HCT116 (cell line): ENCODE measurements around the gene SOD3. TPM values are rescaled to one million over a fixed set of nuclear protein-coding genes. Genes with fewer than 3 reads are reported as not detected.

Experiments
- ATAC-seq: fragments of 200-7000 bp; cut with Tn5 transposase; 2 replicates; pipeline ENCODE4 v1.9.1; 2020; ENCODE audit warnings: mild to moderate bottlenecking, moderate library complexity
- BruUV-seq: library from RNA; stranded (reverse); fragments of 400-500 nt; replicated peaks from 2 replicates; lab custom pipeline; 2021; lab: Mats Ljungman, UMichigan
- CTCF ChIA-PET: fragments of 300-600 bp; sonication (Branson Sonifier 250); formaldehyde crosslinking; loops from one replicate; lab custom pipeline; 2021; ENCODE audit warnings: antibody characterized with exemption; lab: Charles Lee
- POLR2A ChIA-PET: fragments of 300-600, 350-600 bp; sonication (Branson Sonifier 250); formaldehyde crosslinking; loops from one replicate; lab custom pipeline; 2021; ENCODE audit warnings: antibody characterized with exemption; lab: Charles Lee
- RAD21 ChIA-PET, 2 experiments: fragments of 300-600 bp; sonication (Branson Sonifier 250); formaldehyde crosslinking; loops; one replicate each; lab custom pipeline; 2023; ENCODE audit warnings: low total read pairs in 2 of 2; ENCODE audit not compliant: uncharacterized antibody in 2 of 2, unreplicated experiment in 2 of 2, low non-redundant PET in 1 of 2; lab: Charles Lee
- DNase-seq: peaks from one replicate; pipeline ENCODE4 v3.0.0-alpha.2; 2010; ENCODE audit warnings: low read depth, low spot score
- H2AFZ ChIP-seq: fragments of 200-600 bp; shearing (Covaris generic), sonication (generic); 2 replicates; pipeline ENCODE4 v1.6.1; 2017; ENCODE audit warnings: low read depth, mixed run types, mixed read lengths, antibody characterized with exemption, low read length; ENCODE audit not compliant: poor library complexity, severe bottlenecking
- H3K27ac ChIP-seq: 2 replicates; pipeline ENCODE4 v1.5.1; 2012; ENCODE audit warnings: low read depth, low read length
- H3K27me3 ChIP-seq: fragments of 200-600 bp; sonication (generic); 2 replicates; pipeline ENCODE4 v1.6.1; 2016; ENCODE audit warnings: mixed run types, low read length, mixed read lengths; ENCODE audit not compliant: insufficient read depth
- H3K36me3 ChIP-seq, 2 experiments: fragments of 200-500 bp in 1 of 2; fragments of 200-600 bp in 1 of 2; sonication (Bioruptor generic) in 1 of 2; sonication (generic) in 1 of 2; 2 replicates each; pipeline versions ENCODE4 v1.5.1 to v1.6.1; 2014 to 2016; ENCODE audit warnings: low read length in 2 of 2, inconsistent platforms in 1 of 2, mixed read lengths in 1 of 2, mixed run types in 1 of 2; ENCODE audit not compliant: insufficient read depth in 2 of 2, control insufficient read depth in 1 of 2
- H3K4me1 ChIP-seq, 2 experiments: fragments of 200-600 bp in 1 of 2; sonication (generic) in 1 of 2; 2 replicates each; pipeline versions ENCODE4 v1.5.1 to v1.6.1; 2012 to 2017; ENCODE audit warnings: low read length in 2 of 2, inconsistent platforms in 1 of 2, mild to moderate bottlenecking in 1 of 2, mixed read lengths in 1 of 2, mixed run types in 1 of 2, moderate library complexity in 1 of 2; ENCODE audit not compliant: insufficient read depth in 2 of 2, control insufficient read depth in 1 of 2
- H3K4me2 ChIP-seq: fragments of 200-600 bp; sonication (generic); 2 replicates; pipeline ENCODE4 v1.6.1; 2017; ENCODE audit warnings: mixed run types, low read length, mixed read lengths
- H3K4me3 ChIP-seq, 2 experiments: fragments of 200-600 bp in 1 of 2; sonication (generic) in 1 of 2; replicated peaks in 1 of 2; 2 replicates each; pipeline ENCODE4 v1.5.1; 2011 to 2016; ENCODE audit warnings: low read length in 2 of 2, control low read depth in 1 of 2, low read depth in 1 of 2, mild to moderate bottlenecking in 1 of 2, mixed read lengths in 1 of 2, mixed run types in 1 of 2
- H3K79me2 ChIP-seq: fragments of 200-600 bp; sonication (generic); 2 replicates; pipeline ENCODE4 v1.6.1; 2017; ENCODE audit warnings: mild to moderate bottlenecking, mixed run types, low read length, moderate library complexity, mixed read lengths; ENCODE audit not compliant: insufficient read depth
- H3K9ac ChIP-seq: fragments of 200-600 bp; sonication (generic); 2 replicates; pipeline ENCODE4 v1.6.1; 2016; ENCODE audit warnings: low read length, mixed read lengths
- H3K9me2 ChIP-seq: fragments of 200-600 bp; sonication (generic), shearing (Covaris generic); 2 replicates; pipeline ENCODE4 v1.6.1; 2017; ENCODE audit warnings: mixed run types, mild to moderate bottlenecking, moderate library complexity; ENCODE audit not compliant: insufficient read depth
- H3K9me3 ChIP-seq, 2 experiments: fragments of 200-500 bp in 1 of 2; fragments of 200-600 bp in 1 of 2; sonication (Bioruptor generic) in 1 of 2; sonication (generic) in 1 of 2; 2 replicates each; pipeline ENCODE4 v1.6.1; 2014 to 2017; ENCODE audit warnings: low read length in 2 of 2, mixed read lengths in 2 of 2, inconsistent platforms in 1 of 2, low read depth in 1 of 2, mild to moderate bottlenecking in 1 of 2, mixed run types in 1 of 2, moderate library complexity in 1 of 2; ENCODE audit not compliant: control insufficient read depth in 1 of 2, insufficient read depth in 1 of 2
- H4K20me1 ChIP-seq: fragments of 200-600 bp; sonication (generic), shearing (Covaris generic); 2 replicates; pipeline ENCODE4 v1.6.1; 2017; ENCODE audit warnings: mixed run types, mild to moderate bottlenecking, moderate library complexity; ENCODE audit not compliant: insufficient read depth
- ATF3 ChIP-seq: IDR thresholded peaks from 2 replicates; pipeline ENCODE4 v1.6.1; 2012
- CBX3 ChIP-seq: IDR thresholded peaks from 2 replicates; pipeline ENCODE4 v1.6.1; 2012; ENCODE audit warnings: low read depth
- CEBPB ChIP-seq: IDR thresholded peaks from 2 replicates; pipeline ENCODE4 v1.6.1; 2012; ENCODE audit warnings: low read depth
- EGR1 ChIP-seq: IDR thresholded peaks from 2 replicates; pipeline ENCODE4 v1.6.1; 2012; ENCODE audit warnings: low read depth
- ELF1 ChIP-seq: IDR thresholded peaks from 2 replicates; pipeline ENCODE4 v1.6.1; 2012; ENCODE audit warnings: low read depth, borderline replicate concordance
- EZH2 ChIP-seq: fragments of 200-600 bp; sonication (generic); IDR thresholded peaks from 2 replicates; pipeline ENCODE4 v1.6.1; 2017; ENCODE audit warnings: antibody characterized with exemption, mixed run types
- EZH2phosphoT487 ChIP-seq: fragments of 200-600 bp; IDR thresholded peaks from 2 replicates; pipeline ENCODE4 v1.6.1; 2018; ENCODE audit warnings: antibody characterized with exemption, borderline replicate concordance
- MAX ChIP-seq: IDR thresholded peaks from 2 replicates; pipeline ENCODE4 v1.6.1; 2012
- POLR2AphosphoS5 ChIP-seq: IDR thresholded peaks from 2 replicates; pipeline ENCODE4 v1.6.1; 2011; ENCODE audit warnings: mild to moderate bottlenecking, low read depth, low read length, moderate library complexity
- REST ChIP-seq: IDR thresholded peaks from 2 replicates; pipeline ENCODE4 v1.6.1; 2012; ENCODE audit warnings: low read depth
- SP1 ChIP-seq: IDR thresholded peaks from 2 replicates; pipeline ENCODE4 v1.6.1; 2012; ENCODE audit warnings: low read depth
- TCF7L2 ChIP-seq: IDR thresholded peaks from 2 replicates; pipeline ENCODE4 v1.7.0; 2011; ENCODE audit warnings: borderline replicate concordance, inconsistent platforms; ENCODE audit not compliant: insufficient read depth, insufficient read length; ENCODE audit errors: extremely low read depth
- YY1 ChIP-seq: IDR thresholded peaks from 2 replicates; pipeline ENCODE4 v1.6.1; 2011; ENCODE audit warnings: low read length, low read depth, moderate library complexity, mild to moderate bottlenecking; ENCODE audit not compliant: insufficient replicate concordance; ENCODE audit errors: extremely low read depth
- ZNF274 ChIP-seq: fragments of 200-500 bp; sonication (Bioruptor generic); IDR thresholded peaks from 2 replicates; pipeline ENCODE4 v1.6.1; 2014; ENCODE audit warnings: mild to moderate bottlenecking, low read depth, low read length, inconsistent platforms
- intact Hi-C: fragments of 100-400 bp; cut with micrococcal nuclease; formaldehyde crosslinking; loops from 2 replicates; pipeline ENCODE4 v1.10.0; 2022
- total RNA-seq: library from RNA; stranded (reverse); gene quantifications from one replicate; pipeline ENCODE4 v1.2.1, GENCODE V29; 2021; ENCODE audit not compliant: unreplicated experiment
- TF ChIP-seq, protein P1 (sequence below), 3 experiments: fragments of 200-600 bp in 1 of 3; sonication (generic) in 1 of 3; IDR thresholded peaks in 2 of 3; conservative IDR thresholded peaks in 1 of 3; 2 replicates each; pipeline ENCODE4 v1.5.1; 2012 to 2017; ENCODE audit warnings: low read depth in 2 of 3, low read length in 2 of 3, antibody characterized with exemption in 1 of 3, borderline replicate concordance in 1 of 3, control low read depth in 1 of 3, mild to moderate bottlenecking in 1 of 3, mixed read lengths in 1 of 3, mixed run types in 1 of 3, moderate library complexity in 1 of 3; ENCODE audit not compliant: insufficient read depth in 1 of 3
- TF ChIP-seq, protein P2 (sequence below): IDR thresholded peaks from 2 replicates; pipeline ENCODE4 v1.6.1; 2011; ENCODE audit warnings: mild to moderate bottlenecking, low read length, moderate library complexity; ENCODE audit not compliant: insufficient replicate concordance; ENCODE audit errors: extremely low read depth

Gene SOD3
- total RNA-seq, 1 experiment from 2014 or later: 0.25 TPM

DNA sequence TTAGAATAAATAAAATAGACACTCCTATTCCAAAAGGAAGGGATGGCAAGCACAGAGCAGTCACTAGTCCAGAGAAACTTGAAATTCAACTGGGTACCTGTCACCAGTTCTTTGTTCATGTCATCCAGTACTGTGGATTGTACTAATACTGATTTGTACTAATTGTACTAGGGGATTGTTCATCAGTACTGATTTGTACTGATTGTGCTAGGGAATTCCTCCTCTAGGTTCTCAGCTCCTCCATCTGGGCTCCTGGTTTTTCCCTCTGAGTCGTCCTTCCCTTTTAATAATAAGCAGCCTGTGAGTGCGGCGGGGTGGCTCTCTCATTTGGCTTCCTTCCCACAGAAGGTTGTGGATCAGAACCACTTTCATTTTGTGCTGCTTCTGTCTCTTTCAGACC is 31.0 kb upstream of the SOD3 start:
- Histone ChIP-seq H3K4me2 (no peak overlapping the region), H3K79me2 (no peaks in the 10 kb centered on the region), H4K20me1 (no peaks in the 10 kb centered on the region), H3K27ac (no peak overlapping the region), H2AFZ (no peak overlapping the region), H3K4me1 (0 out of 4 replicates have a peak, but pooled peaks cover 0 to 6% of the 10 kb centered on the region in 2 experiments), H3K27me3 (no peaks in the 10 kb centered on the region), H3K9me2 (no peaks in the 10 kb centered on the region), H3K4me3 (no peak overlapping the region), H3K36me3 (no peaks in the 10 kb centered on the region), H3K9me3 (no peaks in the 10 kb centered on the region), H3K9ac (no peak overlapping the region)
- ChIA-PET CTCF (no interaction called here), POLR2A (no interaction called here), RAD21 (no interaction called here)
- intact Hi-C loops: no loop called here
- no peak for ATAC-seq
- no peak for DNase-seq
- no TSS peak for BruUV-seq
- TF ChIP-seq, protein P1, sequence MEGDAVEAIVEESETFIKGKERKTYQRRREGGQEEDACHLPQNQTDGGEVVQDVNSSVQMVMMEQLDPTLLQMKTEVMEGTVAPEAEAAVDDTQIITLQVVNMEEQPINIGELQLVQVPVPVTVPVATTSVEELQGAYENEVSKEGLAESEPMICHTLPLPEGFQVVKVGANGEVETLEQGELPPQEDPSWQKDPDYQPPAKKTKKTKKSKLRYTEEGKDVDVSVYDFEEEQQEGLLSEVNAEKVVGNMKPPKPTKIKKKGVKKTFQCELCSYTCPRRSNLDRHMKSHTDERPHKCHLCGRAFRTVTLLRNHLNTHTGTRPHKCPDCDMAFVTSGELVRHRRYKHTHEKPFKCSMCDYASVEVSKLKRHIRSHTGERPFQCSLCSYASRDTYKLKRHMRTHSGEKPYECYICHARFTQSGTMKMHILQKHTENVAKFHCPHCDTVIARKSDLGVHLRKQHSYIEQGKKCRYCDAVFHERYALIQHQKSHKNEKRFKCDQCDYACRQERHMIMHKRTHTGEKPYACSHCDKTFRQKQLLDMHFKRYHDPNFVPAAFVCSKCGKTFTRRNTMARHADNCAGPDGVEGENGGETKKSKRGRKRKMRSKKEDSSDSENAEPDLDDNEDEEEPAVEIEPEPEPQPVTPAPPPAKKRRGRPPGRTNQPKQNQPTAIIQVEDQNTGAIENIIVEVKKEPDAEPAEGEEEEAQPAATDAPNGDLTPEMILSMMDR (IDR thresholded peaks at IDR 0.05 in 2 of 3, conservative IDR thresholded peaks at IDR 0.05 in 1 of 3; ENCODE audit: borderline replicate concordance in 1 of 3, insufficient read depth in 1 of 3, low read depth in 2 of 3, low read length in 2 of 3): no peak
- TF ChIP-seq EZH2phosphoT487: no peak
- TF ChIP-seq CBX3: no peak
- no peak for TF ChIP-seq EGR1
- TF ChIP-seq CEBPB: no peak
- no peak for TF ChIP-seq ELF1
- TF ChIP-seq ZNF274: no peak
- no peak for TF ChIP-seq SP1
- TF ChIP-seq MAX: no peak
- no peak for TF ChIP-seq YY1
- TF ChIP-seq EZH2: no peak
- TF ChIP-seq ATF3: no peak
- no peak for TF ChIP-seq TCF7L2
- no peak for TF ChIP-seq POLR2AphosphoS5
- TF ChIP-seq, protein P2, sequence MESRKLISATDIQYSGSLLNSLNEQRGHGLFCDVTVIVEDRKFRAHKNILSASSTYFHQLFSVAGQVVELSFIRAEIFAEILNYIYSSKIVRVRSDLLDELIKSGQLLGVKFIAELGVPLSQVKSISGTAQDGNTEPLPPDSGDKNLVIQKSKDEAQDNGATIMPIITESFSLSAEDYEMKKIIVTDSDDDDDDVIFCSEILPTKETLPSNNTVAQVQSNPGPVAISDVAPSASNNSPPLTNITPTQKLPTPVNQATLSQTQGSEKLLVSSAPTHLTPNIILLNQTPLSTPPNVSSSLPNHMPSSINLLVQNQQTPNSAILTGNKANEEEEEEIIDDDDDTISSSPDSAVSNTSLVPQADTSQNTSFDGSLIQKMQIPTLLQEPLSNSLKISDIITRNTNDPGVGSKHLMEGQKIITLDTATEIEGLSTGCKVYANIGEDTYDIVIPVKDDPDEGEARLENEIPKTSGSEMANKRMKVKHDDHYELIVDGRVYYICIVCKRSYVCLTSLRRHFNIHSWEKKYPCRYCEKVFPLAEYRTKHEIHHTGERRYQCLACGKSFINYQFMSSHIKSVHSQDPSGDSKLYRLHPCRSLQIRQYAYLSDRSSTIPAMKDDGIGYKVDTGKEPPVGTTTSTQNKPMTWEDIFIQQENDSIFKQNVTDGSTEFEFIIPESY: no peak
- TF ChIP-seq REST: no peak
